ENCODE results near the gene SYNJ1.

SYNJ1 gene

GRCh38 chr21:32728456-32728839 is 635 bp upstream of the SYNJ1 start:
- TF ChIP-seq CTCF (conservative IDR thresholded peaks at IDR 0.05; ENCODE audit: control insufficient read depth, insufficient read depth, low read depth, low read length): no peak
- peak overlapping the region; percentile 67 for H3K4me3 ChIP-seq (ENCODE audit: control insufficient read depth, low read depth, low read length)
- no peak for DNase-seq (ENCODE audit: low read depth)

GRCh38 chr21:32726839-32727686 is 750 bp downstream of the SYNJ1 start:
- DNase-seq (ENCODE audit: low read depth): peak; percentile 28
- no peak for TF ChIP-seq CTCF (conservative IDR thresholded peaks at IDR 0.05; ENCODE audit: control insufficient read depth, insufficient read depth, low read depth, low read length)

GRCh38 chr21:32719085-32719484 is 8.7 kb downstream of the SYNJ1 start:
- DNase-seq (ENCODE audit: low read depth): no peak
- no peak overlapping the region for H3K4me3 ChIP-seq (ENCODE audit: control insufficient read depth, low read depth, low read length)
- TF ChIP-seq CTCF (conservative IDR thresholded peaks at IDR 0.05; ENCODE audit: control insufficient read depth, insufficient read depth, low read depth, low read length): no peak

More at GRCh38 chr21:32726839-32727686, 750 bp downstream of the SYNJ1 start:
- H3K4me3 ChIP-seq (ENCODE audit: control insufficient read depth, low read depth, low read length): peak overlapping the region; percentile 95

GRCh38 chr21:32717851-32718316 is 9.9 kb downstream of the SYNJ1 start:
- no peak for TF ChIP-seq CTCF (conservative IDR thresholded peaks at IDR 0.05; ENCODE audit: control insufficient read depth, insufficient read depth, low read depth, low read length)
- no peak for DNase-seq (ENCODE audit: low read depth)
- no peak overlapping the region for H3K4me3 ChIP-seq (ENCODE audit: control insufficient read depth, low read depth, low read length)

- no peak overlapping the region for H3K4me3 ChIP-seq (ENCODE audit: control insufficient read depth, low read depth, low read length)
- DNase-seq (ENCODE audit: low read depth): no peak
- no peak for TF ChIP-seq CTCF (conservative IDR thresholded peaks at IDR 0.05; ENCODE audit: control insufficient read depth, insufficient read depth, low read depth, low read length)
These were observed 11.3 kb downstream of the SYNJ1 start for GRCh38 chr21:32716486-32716885.

GRCh38 chr21:32713726-32714125 is 14.1 kb downstream of the SYNJ1 start:
- no peak for TF ChIP-seq CTCF (conservative IDR thresholded peaks at IDR 0.05; ENCODE audit: control insufficient read depth, insufficient read depth, low read depth, low read length)
- DNase-seq (ENCODE audit: low read depth): no peak
- no peak overlapping the region for H3K4me3 ChIP-seq (ENCODE audit: control insufficient read depth, low read depth, low read length)

Measured in fibroblast of mammary gland (primary cell).